T-helper 9 cell (primary cell): Measurements from ENCODE around the gene ARID4A.
"Not testable (repeated sequence)": the region's sequence is repeated elsewhere in the genome, so short reads cannot be mapped to it uniquely, and the experiment has no call there.

Experiments
- DNase-seq: peaks from one replicate; pipeline ENCODE4 v3.0.0-alpha.2; 2020
- total RNA-seq, 2 donors: gene quantifications; one replicate each; lab custom pipeline; 2026; lab: John Stamatoyannopoulos, UW

ARID4A gene
- total RNA-seq: 91.2 to 94.2 reads per million in 2 donors

- peak; percentile 72 for DNase-seq
These were observed at the start of gene ARID4A for GRCh38 chr14:58298477-58299400. Gene ARID4A (plus strand): TSS chr14:58298555. CDS start chr14:58299855, 1,300 bp downstream.

DNA sequence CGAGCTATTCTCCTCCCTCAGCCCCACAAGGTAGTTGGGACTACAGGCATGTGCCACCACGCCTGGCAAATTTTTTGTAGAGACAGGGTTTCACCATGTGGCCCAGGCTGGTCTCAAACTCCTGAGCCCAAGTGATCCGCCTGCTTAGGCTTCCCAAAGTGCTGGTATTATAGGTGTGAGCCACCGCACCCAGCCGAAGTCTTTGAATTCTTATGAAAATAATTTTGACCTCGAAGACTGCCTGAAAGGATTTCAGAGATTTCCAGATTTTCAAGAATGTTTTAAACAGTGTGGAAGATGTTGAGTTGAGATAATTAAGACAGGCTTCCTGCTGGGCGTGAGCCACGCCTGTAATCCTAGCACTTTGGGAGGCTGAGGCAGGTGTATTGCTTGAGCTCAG lies 48.7 kb upstream of the ARID4A start:
- no peak for DNase-seq

- no peak for DNase-seq
These were observed 40.2 kb upstream of the ARID4A start for GRCh38 chr14:58258156-58258555.

GRCh38 chr14:58262005-58262404 lies 36.4 kb upstream of the ARID4A start:
- DNase-seq: not testable (repeated sequence)

GRCh38 chr14:58265401-58265800 lies 33.0 kb upstream of the ARID4A start:
- DNase-seq: no peak

DNA sequence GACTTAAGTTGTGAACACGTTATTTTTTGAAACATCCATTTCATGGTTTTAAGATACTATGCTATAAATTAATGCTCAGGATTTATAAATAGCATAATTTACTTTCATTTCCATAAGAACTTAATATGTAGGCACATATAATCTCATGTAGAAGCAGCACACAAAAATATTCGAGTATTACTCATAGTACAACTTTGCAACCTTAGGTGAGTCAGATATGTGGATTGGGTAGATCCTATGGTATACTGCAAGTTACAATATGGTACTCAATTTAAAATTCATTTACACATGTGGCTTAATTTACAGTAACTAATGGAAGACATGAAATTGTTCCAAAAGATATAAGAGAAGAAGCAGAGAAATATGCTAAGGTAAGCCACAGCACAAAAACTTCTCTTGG lies 27.7 kb upstream of the ARID4A start:
- no peak for DNase-seq

- no peak for DNase-seq
These were observed 25.6 kb upstream of the ARID4A start for GRCh38 chr14:58272588-58273372.

DNA sequence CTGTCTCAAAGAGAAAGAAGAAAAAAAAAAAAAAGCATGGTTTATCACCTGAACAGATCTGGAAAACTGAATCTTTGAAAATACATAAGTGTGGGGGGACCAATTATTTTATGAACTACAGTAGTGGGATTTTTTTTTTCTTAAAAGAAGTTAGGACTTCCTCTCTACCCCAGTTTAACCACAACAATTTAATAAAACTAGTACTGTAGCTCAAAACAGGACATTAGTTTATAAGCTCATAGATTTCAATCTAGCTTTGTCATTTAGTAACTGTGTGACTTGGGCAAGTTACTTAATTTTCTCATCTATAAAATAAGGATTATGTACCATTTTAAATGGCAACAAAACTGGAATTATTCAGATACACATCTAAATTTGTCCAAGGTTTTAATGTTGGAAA lies 23.5 kb upstream of the ARID4A start:
- DNase-seq: no peak

- DNase-seq: no peak
These were observed 22.7 kb upstream of the ARID4A start for GRCh38 chr14:58275527-58276190.

GRCh38 chr14:58276208-58276607 lies 22.1 kb upstream of the ARID4A start:
- no peak for DNase-seq

GRCh38 chr14:58278177-58278576 lies 20.2 kb upstream of the ARID4A start:
- DNase-seq: no peak

DNA sequence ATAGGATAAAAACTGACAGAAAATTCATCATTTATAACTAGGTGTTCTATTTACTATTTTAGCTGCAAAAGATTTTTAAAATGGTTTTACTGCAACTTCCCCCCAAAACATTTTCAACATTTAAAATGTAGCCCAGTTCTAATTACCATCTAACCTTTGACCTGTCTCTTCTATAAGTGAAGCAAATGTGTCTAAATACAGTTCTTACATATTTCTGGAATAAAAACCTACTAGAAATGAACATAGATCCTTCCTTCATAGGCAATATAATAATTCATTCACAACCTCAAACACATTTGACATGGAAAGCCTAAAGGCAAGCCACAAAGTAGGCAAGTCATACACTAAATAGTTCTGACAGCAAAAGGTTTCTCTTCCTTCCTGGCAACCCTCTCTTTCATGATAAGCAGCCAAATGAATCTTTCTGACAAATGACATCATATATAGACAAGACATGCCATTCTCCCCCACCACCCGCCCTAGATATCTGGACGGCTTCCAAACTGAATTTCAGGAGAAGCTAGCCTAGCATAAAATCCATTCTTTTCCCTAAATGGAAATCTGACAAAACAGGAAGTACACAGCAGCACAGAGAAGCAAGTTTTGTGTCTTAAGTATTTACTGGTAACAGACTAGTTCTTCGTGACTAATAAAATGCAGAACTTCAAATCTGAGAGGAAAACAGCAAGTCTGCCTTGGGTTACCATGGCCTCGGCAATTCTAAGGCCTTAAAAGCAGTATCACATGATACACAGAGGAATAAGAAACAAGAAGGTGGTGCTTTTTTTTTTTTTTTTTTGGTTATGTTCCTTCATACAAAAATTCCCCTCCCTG lies 17.2 kb upstream of the ARID4A start:
- no peak for DNase-seq

DNA sequence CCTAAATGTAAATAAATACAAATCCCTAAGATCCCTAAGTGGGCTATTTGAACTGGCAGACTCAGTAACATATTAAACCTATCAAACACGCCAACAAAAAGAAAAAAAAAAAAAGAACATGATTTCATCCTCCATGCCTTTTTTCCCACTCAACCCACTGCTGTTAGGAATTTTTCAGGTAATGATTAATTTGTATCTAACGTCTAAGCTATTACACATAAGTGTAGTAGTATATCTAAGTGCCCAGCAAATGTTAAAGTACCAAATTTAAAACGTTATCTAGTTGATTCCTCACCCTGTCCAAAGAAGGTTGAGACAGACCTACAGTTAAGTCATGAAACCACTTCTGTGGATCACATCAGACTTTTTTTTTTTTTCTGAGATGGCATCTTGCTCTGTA lies 16.4 kb upstream of the ARID4A start:
- no peak for DNase-seq

DNA sequence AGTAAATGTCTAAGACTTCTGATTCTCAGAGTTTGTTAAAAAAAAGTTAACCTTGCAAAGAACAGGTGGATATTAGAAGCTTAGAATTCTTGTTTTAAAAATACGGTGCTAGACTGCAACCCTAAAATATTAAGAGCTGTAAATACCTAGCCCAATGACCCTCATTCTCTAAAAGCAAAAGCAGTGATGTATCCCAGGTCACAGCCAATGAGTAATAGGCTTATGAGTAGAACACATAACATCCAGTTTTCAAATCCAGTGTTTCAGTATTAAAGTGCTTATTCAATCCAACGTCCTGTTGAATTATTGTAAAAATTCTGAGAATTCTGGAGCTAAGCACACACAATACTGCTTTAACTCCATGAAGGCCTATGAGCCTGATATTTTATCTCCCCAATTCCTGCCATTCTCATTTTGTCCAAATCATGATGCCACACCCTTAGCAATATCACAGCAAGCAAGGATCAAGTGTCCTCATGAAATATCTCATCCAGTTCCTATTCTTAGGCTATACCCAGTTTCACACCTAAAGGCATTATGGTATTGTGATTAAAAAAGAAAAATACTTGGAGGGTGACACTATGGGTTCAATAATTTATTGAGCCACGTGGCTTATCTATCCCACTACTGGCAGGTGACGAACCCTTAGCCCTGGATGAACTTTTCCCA lies 15.3 kb upstream of the ARID4A start:
- no peak for DNase-seq

- no peak for DNase-seq
These were observed 14.6 kb upstream of the ARID4A start for GRCh38 chr14:58283730-58284129.

DNA sequence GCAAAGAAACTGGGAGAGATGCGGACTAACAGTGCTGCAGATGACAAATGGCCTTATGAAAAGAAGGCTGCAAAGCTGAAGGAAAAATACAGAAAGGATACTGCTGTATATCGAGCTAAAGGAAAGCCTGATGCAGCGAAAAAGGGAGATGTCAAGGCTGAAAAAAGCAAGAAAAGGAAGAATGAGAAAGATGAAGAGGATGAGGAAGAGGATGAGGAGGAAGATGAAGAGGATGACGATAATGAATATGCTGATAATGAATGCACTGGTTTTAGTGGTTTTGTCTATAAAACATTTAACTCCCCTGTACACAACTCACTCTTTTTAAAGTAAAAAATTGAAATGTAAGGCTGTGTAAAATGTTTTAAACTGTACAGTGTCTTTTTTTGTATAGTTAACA lies 13.2 kb upstream of the ARID4A start:
- no peak for DNase-seq

GRCh38 chr14:58287607-58288042 lies 10.7 kb upstream of the ARID4A start:
- DNase-seq: no peak

DNA sequence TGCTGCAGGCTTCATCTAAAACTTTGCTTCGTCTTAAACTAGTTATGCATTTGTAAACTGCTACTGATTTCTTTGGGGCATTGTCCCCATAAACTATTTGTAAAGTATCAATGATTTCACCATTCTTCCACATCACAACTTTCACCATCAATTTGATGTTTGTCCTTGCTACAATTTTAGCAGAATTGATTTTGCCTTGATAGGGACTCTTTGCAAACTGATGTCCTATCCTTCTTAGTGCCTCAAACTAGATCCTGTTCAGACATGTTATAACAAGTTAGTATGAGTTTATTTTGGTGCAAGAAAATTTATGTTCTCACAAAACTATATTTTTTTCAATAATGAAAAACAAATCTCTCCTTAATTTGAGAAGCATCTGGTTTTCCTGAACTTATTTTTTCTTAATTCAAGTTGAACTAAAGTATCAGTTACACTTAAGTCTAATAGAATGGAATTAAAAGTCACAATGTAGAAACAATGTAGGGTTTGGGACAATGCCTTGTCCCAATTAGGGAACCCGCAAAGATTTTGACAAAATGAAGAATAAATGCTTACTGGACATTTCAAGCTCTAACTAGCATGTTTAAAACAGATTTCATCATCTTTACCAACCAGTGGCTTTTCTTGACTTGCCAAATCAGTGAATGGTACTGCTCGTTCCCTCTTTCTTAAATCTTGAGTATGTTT lies 10.1 kb upstream of the ARID4A start:
- no peak for DNase-seq

DNA sequence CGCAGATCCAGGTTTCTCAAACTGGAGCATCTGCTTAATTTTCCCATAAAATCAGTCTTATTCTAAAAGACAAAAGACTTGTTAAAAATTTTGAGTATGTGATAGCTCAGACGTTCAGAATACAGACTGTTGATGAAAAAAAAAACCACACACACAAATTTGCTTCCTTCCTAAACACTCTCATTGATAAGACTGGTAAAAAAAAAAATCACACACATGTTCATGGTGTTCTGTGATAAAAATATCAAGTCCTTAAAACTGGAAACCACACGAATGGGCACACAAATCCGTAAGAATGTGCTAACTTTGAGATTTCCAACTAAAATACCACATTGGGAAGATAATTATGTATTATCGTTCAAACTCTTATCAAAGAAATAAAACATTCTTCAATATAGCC lies 6.7 kb upstream of the ARID4A start:
- DNase-seq: no peak

- DNase-seq: no peak
These were observed 6.2 kb upstream of the ARID4A start for GRCh38 chr14:58292187-58292586.

GRCh38 chr14:58294201-58294600 lies 4.2 kb upstream of the ARID4A start:
- no peak for DNase-seq
